Measurements from ENCODE around the gene OR1L8. TPM values are rescaled to one million over a fixed set of nuclear protein-coding genes. Genes with fewer than 3 reads are reported as not detected.

The OR1L8 gene
- total and polyA plus RNA-seq, 7 donors = 0.33 TPM; not detected in 6

DNA sequence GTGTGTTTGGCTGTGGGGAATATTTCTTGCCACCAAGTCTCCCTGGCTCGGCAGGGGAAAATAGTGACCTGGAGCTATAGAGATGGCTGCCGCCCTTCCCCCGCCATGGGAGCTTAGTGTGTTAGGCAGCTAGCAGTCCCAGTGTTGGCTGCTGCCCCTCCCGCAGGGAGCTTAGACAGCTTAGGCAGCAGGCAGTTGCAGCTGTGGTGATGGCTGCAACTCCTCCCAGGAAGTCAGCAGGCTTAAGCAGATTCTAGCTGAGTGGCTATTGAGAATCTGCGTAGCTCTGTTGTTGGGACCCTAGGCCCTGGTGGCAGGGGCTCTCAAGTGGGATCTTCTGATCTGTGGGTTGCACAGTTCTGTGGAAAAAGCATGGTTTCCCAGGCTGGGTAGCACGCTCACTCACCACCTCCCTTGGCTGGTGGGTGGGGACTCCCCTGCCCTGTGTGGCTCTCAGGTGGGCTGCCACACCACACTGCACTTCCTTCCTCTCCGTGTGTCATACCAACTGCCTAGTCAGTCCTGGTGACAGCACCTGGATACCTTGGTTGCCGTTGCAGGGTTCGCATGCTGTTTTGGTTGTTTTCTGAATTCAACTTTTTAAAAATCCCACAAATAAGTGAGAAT is 20.9 kb downstream of the OR1L8 start:
- TF ChIP-seq POLR2AphosphoS5 (IDR thresholded peaks at IDR 0.05) (no peak), EP300 (IDR thresholded peaks at IDR 0.05) (no peak), CTCF (IDR thresholded peaks at IDR 0.05) (no peak), POLR2A (IDR thresholded peaks at IDR 0.05) (no peak)
- no peak overlapping the region for H3K4me3 ChIP-seq
- no peaks in the 10 kb centered on the region for H3K27me3 ChIP-seq
- intact Hi-C loops (cut with DNase I) = no loop called here
- 49 to 53% methylated on average over 9 of the region's 9 CpGs for WGBS, 2 donors
- no peaks in the 10 kb centered on the region for H3K9me3 ChIP-seq
- no peaks in the 10 kb centered on the region for H3K4me1 ChIP-seq
- no peak for DNase-seq
- no peaks in the 10 kb centered on the region for H3K36me3 ChIP-seq
- H3K27ac ChIP-seq = no peak overlapping the region

- H3K36me3 ChIP-seq = no peaks in the 10 kb centered on the region
- no peak overlapping the region for H3K27ac ChIP-seq
- H3K4me1 ChIP-seq = no peaks in the 10 kb centered on the region
- TF ChIP-seq POLR2AphosphoS5 (IDR thresholded peaks at IDR 0.05) = no peak
- no peak for TF ChIP-seq CTCF (IDR thresholded peaks at IDR 0.05)
- TF ChIP-seq POLR2A (IDR thresholded peaks at IDR 0.05) = no peak
- TF ChIP-seq EP300 (IDR thresholded peaks at IDR 0.05) = no peak
- no peaks in the 10 kb centered on the region for H3K9me3 ChIP-seq
- H3K27me3 ChIP-seq = no peaks in the 10 kb centered on the region
- H3K4me3 ChIP-seq = no peak overlapping the region
- no peak for DNase-seq
- 73 to 84% methylated on average over 4 of the region's 4 CpGs for WGBS, 2 donors
- intact Hi-C loops (cut with DNase I) = no loop called here
These were observed 21.7 kb downstream of the OR1L8 start for GRCh38 chr9:122561446-122561845.

GRCh38 chr9:122552812-122553211 is 30.4 kb downstream of the OR1L8 start, which contains the start of gene OR1N2:
Gene OR1N2, plus strand, starts transcription at chr9:122553112. Its CDS starts 100 bp downstream, at chr9:122553212.
- no peaks in the 10 kb centered on the region for H3K27me3 ChIP-seq
- TF ChIP-seq POLR2AphosphoS5 (IDR thresholded peaks at IDR 0.05) (no peak), CTCF (IDR thresholded peaks at IDR 0.05) (no peak), POLR2A (IDR thresholded peaks at IDR 0.05) (no peak), EP300 (IDR thresholded peaks at IDR 0.05) (no peak)
- no peak for DNase-seq
- no peaks in the 10 kb centered on the region for H3K9me3 ChIP-seq
- H3K27ac ChIP-seq = no peak within 1 kb of the TSS
- no peaks in the 10 kb centered on the region for H3K4me1 ChIP-seq
- intact Hi-C loops (cut with DNase I) = no loop called here
- WGBS, 2 donors = 75 to 81% methylated on average over 2 of the region's 2 CpGs
- H3K4me3 ChIP-seq = no peak within 1 kb of the TSS
- H3K36me3 ChIP-seq = no peaks in the 10 kb centered on the region

- Histone ChIP-seq H3K27ac (no peak overlapping the region), H3K27me3 (no peaks in the 10 kb centered on the region), H3K9me3 (no peaks in the 10 kb centered on the region), H3K4me3 (no peak overlapping the region), H3K36me3 (no peaks in the 10 kb centered on the region), H3K4me1 (no peaks in the 10 kb centered on the region)
- WGBS, 2 donors = 77 to 82% methylated on average over 5 of the region's 5 CpGs
- TF ChIP-seq POLR2A (IDR thresholded peaks at IDR 0.05) = no peak
- no peak for TF ChIP-seq POLR2AphosphoS5 (IDR thresholded peaks at IDR 0.05)
- no peak for TF ChIP-seq CTCF (IDR thresholded peaks at IDR 0.05)
- TF ChIP-seq EP300 (IDR thresholded peaks at IDR 0.05) = no peak
- DNase-seq = no peak
- intact Hi-C loops (cut with DNase I) = no loop called here
These were observed 31.8 kb downstream of the OR1L8 start for GRCh38 chr9:122551371-122551770.

- H3K4me1 ChIP-seq = no peaks in the 10 kb centered on the region
- no peaks in the 10 kb centered on the region for H3K27me3 ChIP-seq
- H3K36me3 ChIP-seq = no peaks in the 10 kb centered on the region
- H3K9me3 ChIP-seq = peaks cover 0 to 2% (median 0%) of the 10 kb centered on the region in 4 donors
- no peak overlapping the region for H3K27ac ChIP-seq
- no peak for TF ChIP-seq CTCF (IDR thresholded peaks at IDR 0.05)
- TF ChIP-seq POLR2A (IDR thresholded peaks at IDR 0.05) = no peak
- no peak for TF ChIP-seq POLR2AphosphoS5 (IDR thresholded peaks at IDR 0.05)
- no peak for TF ChIP-seq EP300 (IDR thresholded peaks at IDR 0.05)
- no peak overlapping the region for H3K4me3 ChIP-seq
- intact Hi-C loops (cut with DNase I) = no loop called here
- DNase-seq = no peak
- WGBS, 2 donors = 59 to 62% methylated on average over 8 of the region's 8 CpGs
These were observed 37.0 kb downstream of the OR1L8 start for GRCh38 chr9:122546196-122546595.
